Liver (tissue), 9 donors: ENCODE measurements around the gene DOCK11. TPM values are rescaled to one million over a fixed set of nuclear protein-coding genes. Genes with fewer than 3 reads are reported as not detected.

Experiments used
- DNase-seq: peaks from one replicate; pipeline ENCODE4 v3.0.0-alpha.2; 2017; ENCODE audit warnings: low spot score
- H3K27ac ChIP-seq, 2 donors: one replicate each; pipeline ENCODE4 v1.7.0; 2013; ENCODE audit warnings: inconsistent platforms in 2 of 2, low read length in 2 of 2, control low read depth in 1 of 2, low read depth in 1 of 2, mild to moderate bottlenecking in 1 of 2
- H3K27me3 ChIP-seq, 4 donors: one replicate each; pipeline versions ENCODE4 v1.6.1 to v1.7.0; 2013; ENCODE audit warnings: low read length in 3 of 4, inconsistent platforms in 1 of 4, mild to moderate bottlenecking in 1 of 4, moderate library complexity in 1 of 4; ENCODE audit not compliant: control insufficient read depth in 4 of 4, insufficient read depth in 4 of 4
- H3K36me3 ChIP-seq, 4 donors: one replicate each; pipeline versions ENCODE4 v1.6.1 to v1.7.0; 2013; ENCODE audit warnings: low read length in 3 of 4, mild to moderate bottlenecking in 3 of 4, low read depth in 1 of 4, moderate library complexity in 1 of 4; ENCODE audit not compliant: control insufficient read depth in 4 of 4, insufficient read depth in 3 of 4
- H3K4me1 ChIP-seq, 4 donors: one replicate each; pipeline versions ENCODE4 v1.6.1 to v1.7.0; 2013; ENCODE audit warnings: low read length in 3 of 4, mild to moderate bottlenecking in 3 of 4, moderate library complexity in 1 of 4; ENCODE audit not compliant: control insufficient read depth in 4 of 4, insufficient read depth in 4 of 4
- H3K4me3 ChIP-seq, 3 donors: one replicate each; pipeline versions ENCODE4 v1.6.1 to v1.7.0; 2013; ENCODE audit warnings: low read length in 3 of 3, control low read depth in 1 of 3, low read depth in 1 of 3, mild to moderate bottlenecking in 1 of 3
- H3K9ac ChIP-seq, 2 donors: one replicate each; pipeline ENCODE4 v1.7.0; 2013; ENCODE audit warnings: low read length in 2 of 2, mild to moderate bottlenecking in 2 of 2, moderate library complexity in 2 of 2, control low read depth in 1 of 2, low read depth in 1 of 2
- H3K9me3 ChIP-seq, 4 donors: one replicate each; pipeline versions ENCODE4 v1.6.1 to v1.7.0; 2013; ENCODE audit warnings: low read length in 3 of 4; ENCODE audit not compliant: control insufficient read depth in 4 of 4
- ATF3 ChIP-seq: IDR thresholded peaks from 2 replicates; pipeline ENCODE4 v1.6.1; 2016; ENCODE audit warnings: antibody characterized with exemption
- EGR1 ChIP-seq, 2 donors: IDR thresholded peaks; 2 replicates each; pipeline ENCODE4 v1.6.1; 2016 to 2018; ENCODE audit warnings: antibody characterized with exemption in 2 of 2, low read depth in 2 of 2
- FOXA1 ChIP-seq: IDR thresholded peaks from 2 replicates; pipeline ENCODE4 v1.6.1; 2016; ENCODE audit warnings: antibody characterized with exemption
- FOXA2 ChIP-seq: IDR thresholded peaks from 2 replicates; pipeline ENCODE4 v1.6.1; 2016; ENCODE audit warnings: antibody characterized with exemption
- GABPA ChIP-seq, 2 donors: IDR thresholded peaks in 1 of 2; conservative IDR thresholded peaks in 1 of 2; 2 replicates each; pipeline ENCODE4 v1.6.1; 2016; ENCODE audit warnings: antibody characterized with exemption in 2 of 2, mild to moderate bottlenecking in 1 of 2, moderate library complexity in 1 of 2
- HNF4A ChIP-seq, 2 donors: conservative IDR thresholded peaks; 2 replicates each; pipeline ENCODE4 v1.6.1; 2016; ENCODE audit warnings: antibody characterized with exemption in 2 of 2, mild to moderate bottlenecking in 2 of 2
- HNF4G ChIP-seq: IDR thresholded peaks from 2 replicates; pipeline ENCODE4 v1.6.1; 2016; ENCODE audit warnings: antibody characterized with exemption
- MAX ChIP-seq: IDR thresholded peaks from 2 replicates; pipeline ENCODE4 v1.6.1; 2016; ENCODE audit warnings: antibody characterized with exemption
- NR2F2 ChIP-seq: IDR thresholded peaks from 2 replicates; pipeline ENCODE4 v1.6.1; 2016; ENCODE audit warnings: antibody characterized with exemption
- RAD21 ChIP-seq, 2 donors: IDR thresholded peaks; 2 replicates each; pipeline ENCODE4 v1.6.1; 2016; ENCODE audit warnings: antibody characterized with exemption in 2 of 2, mild to moderate bottlenecking in 2 of 2
- REST ChIP-seq: IDR thresholded peaks from 2 replicates; pipeline ENCODE4 v1.6.1; 2016; ENCODE audit warnings: antibody characterized with exemption, mild to moderate bottlenecking
- RXRA ChIP-seq, 2 donors: IDR thresholded peaks; 2 replicates each; pipeline ENCODE4 v1.6.1; 2017 to 2018; ENCODE audit warnings: antibody characterized with exemption in 2 of 2, mild to moderate bottlenecking in 1 of 2
- SP1 ChIP-seq: IDR thresholded peaks from 2 replicates; pipeline ENCODE4 v1.6.1; 2018; ENCODE audit warnings: antibody characterized with exemption, mild to moderate bottlenecking
- TAF1 ChIP-seq: conservative IDR thresholded peaks from 2 replicates; pipeline ENCODE4 v1.6.1; 2016; ENCODE audit warnings: antibody characterized with exemption, mild to moderate bottlenecking
- YY1 ChIP-seq: IDR thresholded peaks from 2 replicates; pipeline ENCODE4 v1.6.1; 2016; ENCODE audit warnings: antibody characterized with exemption, mild to moderate bottlenecking
- WGBS: extraction: QIAGEN DNeasy Blood & Tissue Kit; methylation state at CpG from one replicate; pipeline ENCODE4 v1.1.7; 2013; 5-methylcytosine and 5-hydroxymethylcytosine counted together
- polyA plus RNA-seq, 2 donors: library from polyadenylated mRNA; stranded (reverse) in 1 of 2; unstranded in 1 of 2; fragments of 200-250 nt in 1 of 2; fragments of >200 nt in 1 of 2; fragmentation: Nextera tagmentation in 1 of 2; extraction: Ambion mirVana in 1 of 2; gene quantifications; one replicate each; pipeline versions ENCODE4 v1.2.1 to v1.2.3, GENCODE V29; 2013 to 2015
- total RNA-seq, 2 donors: library from RNA; depleted of rRNA; stranded (reverse); fragments of >200 nt; gene quantifications; one replicate each; pipeline ENCODE4 v1.2.3, GENCODE V29; 2014
- TF ChIP-seq, protein P1 (sequence below): IDR thresholded peaks from 2 replicates; pipeline ENCODE4 v1.6.1; 2016; ENCODE audit warnings: antibody characterized with exemption
- TF ChIP-seq, protein P2 (sequence below): fragments of 150-350 bp; IDR thresholded peaks from 2 replicates; pipeline ENCODE4 v1.5.1; 2017; ENCODE audit warnings: improper control_type of control experiment, low read depth, low read length; ENCODE audit not compliant: missing input control
- donor health status: healthy.
- donor health status: healthy.
- donor health status: healthy.
- donor health status: healthy.
- donor health status: healthy.

DOCK11 gene
- total and polyA plus RNA-seq, 4 donors: 1.3 to 9.3 (median 3.7) TPM

GRCh38 chrX:118525174-118525730, 29.6 kb downstream of the DOCK11 start:
- Histone ChIP-seq H3K9me3 (no peaks in the 10 kb centered on the region), H3K9ac (no peak overlapping the region), H3K4me1 (no peaks in the 10 kb centered on the region), H3K36me3 (no peaks in the 10 kb centered on the region), H3K4me3 (no peak overlapping the region), H3K27ac (no peak overlapping the region), H3K27me3 (peaks cover 0 to 3% (median 0%) of the 10 kb centered on the region in 4 donors)
- 88% methylated on average over 4 of the region's 4 CpGs for WGBS
- TF ChIP-seq HNF4A (conservative IDR thresholded peaks at IDR 0.05) (no peak), REST (no peak), FOXA1 (no peak), EGR1 (IDR thresholded peaks at IDR 0.05; ENCODE audit: low read depth in 2 of 2) (no peak), MAX (no peak), SP1 (no peak), HNF4G (no peak), TAF1 (no peak), GABPA (IDR thresholded peaks at IDR 0.05 in 1 of 2, conservative IDR thresholded peaks at IDR 0.05 in 1 of 2) (no peak), FOXA2 (no peak), ATF3 (no peak), YY1 (no peak), RAD21 (IDR thresholded peaks at IDR 0.05) (no peak)
- TF ChIP-seq, protein P1, sequence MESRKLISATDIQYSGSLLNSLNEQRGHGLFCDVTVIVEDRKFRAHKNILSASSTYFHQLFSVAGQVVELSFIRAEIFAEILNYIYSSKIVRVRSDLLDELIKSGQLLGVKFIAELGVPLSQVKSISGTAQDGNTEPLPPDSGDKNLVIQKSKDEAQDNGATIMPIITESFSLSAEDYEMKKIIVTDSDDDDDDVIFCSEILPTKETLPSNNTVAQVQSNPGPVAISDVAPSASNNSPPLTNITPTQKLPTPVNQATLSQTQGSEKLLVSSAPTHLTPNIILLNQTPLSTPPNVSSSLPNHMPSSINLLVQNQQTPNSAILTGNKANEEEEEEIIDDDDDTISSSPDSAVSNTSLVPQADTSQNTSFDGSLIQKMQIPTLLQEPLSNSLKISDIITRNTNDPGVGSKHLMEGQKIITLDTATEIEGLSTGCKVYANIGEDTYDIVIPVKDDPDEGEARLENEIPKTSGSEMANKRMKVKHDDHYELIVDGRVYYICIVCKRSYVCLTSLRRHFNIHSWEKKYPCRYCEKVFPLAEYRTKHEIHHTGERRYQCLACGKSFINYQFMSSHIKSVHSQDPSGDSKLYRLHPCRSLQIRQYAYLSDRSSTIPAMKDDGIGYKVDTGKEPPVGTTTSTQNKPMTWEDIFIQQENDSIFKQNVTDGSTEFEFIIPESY: no peak
- no peak for DNase-seq

GRCh38 chrX:118526149-118526548, 30.5 kb downstream of the DOCK11 start:
- H3K27ac ChIP-seq: no peak overlapping the region

More at GRCh38 chrX:118526149-118526548, 30.5 kb downstream of the DOCK11 start:
- WGBS: 74% methylated on average over 4 of the region's 4 CpGs
- DNase-seq: no peak
- Histone ChIP-seq H3K4me3 (no peak overlapping the region), H3K27me3 (no peaks in the 10 kb centered on the region), H3K36me3 (no peaks in the 10 kb centered on the region), H3K9ac (no peak overlapping the region), H3K9me3 (no peaks in the 10 kb centered on the region), H3K4me1 (no peaks in the 10 kb centered on the region)
- TF ChIP-seq SP1: no peak
- no peak for TF ChIP-seq REST
- TF ChIP-seq, protein P1: no peak
- no peak for TF ChIP-seq NR2F2
- TF ChIP-seq EGR1 (IDR thresholded peaks at IDR 0.05; ENCODE audit: low read depth in 2 of 2): no peak
- TF ChIP-seq, protein P2, sequence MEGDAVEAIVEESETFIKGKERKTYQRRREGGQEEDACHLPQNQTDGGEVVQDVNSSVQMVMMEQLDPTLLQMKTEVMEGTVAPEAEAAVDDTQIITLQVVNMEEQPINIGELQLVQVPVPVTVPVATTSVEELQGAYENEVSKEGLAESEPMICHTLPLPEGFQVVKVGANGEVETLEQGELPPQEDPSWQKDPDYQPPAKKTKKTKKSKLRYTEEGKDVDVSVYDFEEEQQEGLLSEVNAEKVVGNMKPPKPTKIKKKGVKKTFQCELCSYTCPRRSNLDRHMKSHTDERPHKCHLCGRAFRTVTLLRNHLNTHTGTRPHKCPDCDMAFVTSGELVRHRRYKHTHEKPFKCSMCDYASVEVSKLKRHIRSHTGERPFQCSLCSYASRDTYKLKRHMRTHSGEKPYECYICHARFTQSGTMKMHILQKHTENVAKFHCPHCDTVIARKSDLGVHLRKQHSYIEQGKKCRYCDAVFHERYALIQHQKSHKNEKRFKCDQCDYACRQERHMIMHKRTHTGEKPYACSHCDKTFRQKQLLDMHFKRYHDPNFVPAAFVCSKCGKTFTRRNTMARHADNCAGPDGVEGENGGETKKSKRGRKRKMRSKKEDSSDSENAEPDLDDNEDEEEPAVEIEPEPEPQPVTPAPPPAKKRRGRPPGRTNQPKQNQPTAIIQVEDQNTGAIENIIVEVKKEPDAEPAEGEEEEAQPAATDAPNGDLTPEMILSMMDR: no peak
- no peak for TF ChIP-seq ATF3
- TF ChIP-seq RXRA (IDR thresholded peaks at IDR 0.05): no peak
- no peak for TF ChIP-seq TAF1
- no peak for TF ChIP-seq HNF4G
- TF ChIP-seq YY1: no peak
